Measurements from ENCODE around the gene PLBD2. TPM values are rescaled to one million over a fixed set of nuclear protein-coding genes. Genes with fewer than 3 reads are reported as not detected.

PLBD2 gene
- total RNA-seq, 1 experiment from 2014 or later: 30.7 TPM

DNA sequence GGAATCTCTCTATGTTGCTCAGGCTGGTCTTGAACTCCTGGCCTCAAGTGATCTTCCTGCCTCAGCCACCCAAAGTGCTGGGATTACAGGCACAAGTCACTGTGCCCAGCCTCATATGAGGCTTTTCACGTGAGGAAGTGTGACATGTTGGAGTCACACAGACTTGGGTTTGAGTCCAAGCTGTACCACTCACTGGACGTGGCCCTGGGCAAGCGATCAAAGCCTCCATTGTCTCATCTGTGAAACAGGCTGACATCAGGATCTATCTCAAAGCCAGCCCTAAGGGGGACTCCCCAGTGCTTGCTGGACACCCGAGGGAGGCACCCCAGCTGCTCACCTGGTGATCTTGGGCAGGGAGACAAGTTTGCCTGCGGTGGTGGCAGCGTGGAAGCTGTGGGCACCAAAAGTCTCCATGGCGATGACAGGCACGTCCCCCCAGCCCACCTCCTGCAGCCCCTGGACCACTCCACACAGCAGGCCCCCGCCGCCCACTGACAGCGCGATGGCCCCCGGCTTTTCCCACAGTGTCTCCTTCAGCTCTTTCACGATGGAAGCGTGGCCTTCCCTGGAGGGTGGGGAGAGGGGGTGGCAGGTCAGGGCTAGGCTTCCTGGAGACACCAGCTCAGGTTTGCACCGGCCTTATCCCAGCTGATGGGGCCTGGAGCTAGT lies 38.6 kb downstream of the PLBD2 start:
- Histone ChIP-seq H3K4me1 (replicated peaks; ENCODE audit: insufficient read depth) (no peaks in the 10 kb centered on the region), H3K9me3 (ENCODE audit: insufficient read depth, low read depth) (no peaks in the 10 kb centered on the region), H3F3A (ENCODE audit: insufficient read depth, low read depth) (no peaks in the 10 kb centered on the region), H2AFZ (no peak overlapping the region), H3K36me3 (ENCODE audit: low read depth) (no peaks in the 10 kb centered on the region), H3K4me2 (no peak overlapping the region), H3K4me3 (no peak overlapping the region), H3K27ac (no peak overlapping the region), H3K27me3 (ENCODE audit: insufficient read depth, low read depth) (no peaks in the 10 kb centered on the region), H3K9me2 (ENCODE audit: insufficient read depth) (no peaks in the 10 kb centered on the region), H4K20me1 (ENCODE audit: insufficient read depth) (no peaks in the 10 kb centered on the region), H3K79me2 (ENCODE audit: low read depth) (no peaks in the 10 kb centered on the region)
- TF ChIP-seq, protein P1, sequence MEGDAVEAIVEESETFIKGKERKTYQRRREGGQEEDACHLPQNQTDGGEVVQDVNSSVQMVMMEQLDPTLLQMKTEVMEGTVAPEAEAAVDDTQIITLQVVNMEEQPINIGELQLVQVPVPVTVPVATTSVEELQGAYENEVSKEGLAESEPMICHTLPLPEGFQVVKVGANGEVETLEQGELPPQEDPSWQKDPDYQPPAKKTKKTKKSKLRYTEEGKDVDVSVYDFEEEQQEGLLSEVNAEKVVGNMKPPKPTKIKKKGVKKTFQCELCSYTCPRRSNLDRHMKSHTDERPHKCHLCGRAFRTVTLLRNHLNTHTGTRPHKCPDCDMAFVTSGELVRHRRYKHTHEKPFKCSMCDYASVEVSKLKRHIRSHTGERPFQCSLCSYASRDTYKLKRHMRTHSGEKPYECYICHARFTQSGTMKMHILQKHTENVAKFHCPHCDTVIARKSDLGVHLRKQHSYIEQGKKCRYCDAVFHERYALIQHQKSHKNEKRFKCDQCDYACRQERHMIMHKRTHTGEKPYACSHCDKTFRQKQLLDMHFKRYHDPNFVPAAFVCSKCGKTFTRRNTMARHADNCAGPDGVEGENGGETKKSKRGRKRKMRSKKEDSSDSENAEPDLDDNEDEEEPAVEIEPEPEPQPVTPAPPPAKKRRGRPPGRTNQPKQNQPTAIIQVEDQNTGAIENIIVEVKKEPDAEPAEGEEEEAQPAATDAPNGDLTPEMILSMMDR (conservative IDR thresholded peaks at IDR 0.05): no peak
- TF ChIP-seq EZH2 (IDR thresholded peaks at IDR 0.05; ENCODE audit: low read depth): no peak
- ChIA-PET POLR2A (ENCODE audit: unreplicated experiment) (no interaction called here), CTCF (no interaction called here)
- intact Hi-C loops (cut with micrococcal nuclease; ENCODE audit: unreplicated experiment): no loop called here
- no peak for DNase-seq
- BruUV-seq (replicated peaks): no TSS peak

DNA sequence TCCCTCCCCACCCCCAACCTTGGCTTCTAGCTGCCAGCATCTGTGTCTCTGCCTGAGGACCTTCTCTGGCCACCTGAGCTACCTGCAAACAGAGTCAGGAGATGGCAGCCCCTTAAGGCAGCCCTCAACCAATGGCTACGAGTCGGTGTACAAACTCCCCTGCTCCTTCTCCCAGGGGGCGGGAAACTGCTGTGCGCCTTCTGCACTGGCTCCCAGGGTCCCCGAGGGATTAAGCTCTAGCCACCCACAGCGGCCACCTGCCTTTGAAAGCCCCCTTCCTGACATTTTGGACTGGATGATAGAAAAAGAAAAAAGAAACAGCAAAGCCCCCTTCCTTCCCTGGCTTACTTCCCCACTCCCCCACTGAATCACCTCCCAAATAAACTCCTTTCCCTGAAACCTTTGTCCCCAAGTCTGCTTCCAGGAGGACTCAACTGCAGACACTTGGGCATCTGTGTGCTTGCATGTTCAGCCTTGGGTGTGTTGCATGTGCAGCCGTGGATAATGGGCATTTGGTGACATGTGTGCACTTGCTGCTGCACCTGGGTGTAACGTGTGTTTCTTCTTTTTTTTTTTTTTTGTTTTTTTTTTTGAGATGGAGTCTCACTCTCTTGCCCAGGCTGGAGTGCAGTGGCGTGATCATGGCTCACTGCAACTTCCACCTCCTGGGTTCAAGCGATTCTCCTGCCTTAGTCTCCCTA lies 39.3 kb downstream of the PLBD2 start:
- Histone ChIP-seq H4K20me1 (ENCODE audit: insufficient read depth) (no peaks in the 10 kb centered on the region), H3K4me2 (no peak overlapping the region), H3K4me1 (replicated peaks; ENCODE audit: insufficient read depth) (no peaks in the 10 kb centered on the region), H3K9me2 (ENCODE audit: insufficient read depth) (no peaks in the 10 kb centered on the region), H3K27ac (no peak overlapping the region), H3K36me3 (ENCODE audit: low read depth) (no peaks in the 10 kb centered on the region), H3K9me3 (ENCODE audit: insufficient read depth, low read depth) (no peaks in the 10 kb centered on the region), H3K79me2 (ENCODE audit: low read depth) (no peaks in the 10 kb centered on the region), H2AFZ (no peak overlapping the region), H3F3A (ENCODE audit: insufficient read depth, low read depth) (no peaks in the 10 kb centered on the region), H3K4me3 (no peak overlapping the region), H3K27me3 (ENCODE audit: insufficient read depth, low read depth) (no peaks in the 10 kb centered on the region)
- DNase-seq: no peak
- TF ChIP-seq, protein P1 (conservative IDR thresholded peaks at IDR 0.05): no peak
- TF ChIP-seq EZH2 (IDR thresholded peaks at IDR 0.05; ENCODE audit: low read depth): no peak
- BruUV-seq (replicated peaks): no TSS peak
- intact Hi-C loops (cut with micrococcal nuclease; ENCODE audit: unreplicated experiment): no loop called here
- ChIA-PET POLR2A (ENCODE audit: unreplicated experiment) (no interaction called here), CTCF (no interaction called here)

DNA sequence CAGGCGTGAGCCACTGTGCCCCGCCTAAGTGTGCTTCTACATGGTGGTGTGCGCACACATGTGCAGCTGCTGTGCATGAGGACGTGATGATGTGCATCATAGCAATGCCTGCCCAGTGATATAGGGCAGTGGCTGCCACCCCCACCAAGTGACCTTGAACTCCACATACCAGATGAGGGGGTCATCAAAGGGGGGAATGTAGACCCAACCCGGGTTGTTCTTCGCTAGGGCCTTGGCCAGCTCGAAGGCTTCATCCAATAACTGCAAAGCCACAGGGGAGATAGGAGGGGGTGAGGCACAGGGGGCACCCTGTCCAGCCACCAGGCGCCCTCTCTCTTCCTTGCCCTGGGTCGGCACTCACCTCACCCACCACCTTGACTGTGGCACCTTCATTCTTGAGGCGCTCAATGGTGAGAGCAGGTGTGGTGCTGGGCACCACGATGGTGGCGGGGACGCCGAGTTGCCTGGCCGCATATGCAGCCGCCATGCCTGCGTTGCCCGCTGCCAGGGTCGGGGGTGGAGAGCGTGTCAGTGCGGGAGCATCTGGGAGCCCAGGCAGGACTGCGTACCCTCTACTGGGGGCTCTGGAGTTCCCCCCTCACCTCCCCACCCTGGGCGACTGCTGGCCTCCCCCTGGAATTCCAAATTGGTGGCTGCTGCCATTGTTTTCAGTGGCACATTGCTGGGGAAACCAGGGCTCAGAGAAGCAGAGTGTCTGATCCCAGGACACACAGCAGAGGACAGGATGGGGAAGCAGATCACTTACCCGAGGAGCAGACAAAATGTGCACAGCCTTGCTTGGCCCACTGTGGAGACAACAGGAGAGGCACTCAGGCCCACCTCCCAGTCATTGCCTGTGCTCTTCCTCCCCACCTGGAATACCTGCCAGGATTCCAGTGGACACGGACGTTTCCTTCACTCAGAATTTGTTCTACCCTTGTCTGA lies 40.2 kb downstream of the PLBD2 start:
- intact Hi-C loops (cut with micrococcal nuclease; ENCODE audit: unreplicated experiment): no loop called here
- BruUV-seq (replicated peaks): no TSS peak
- Histone ChIP-seq H3K27me3 (ENCODE audit: insufficient read depth, low read depth) (no peaks in the 10 kb centered on the region), H2AFZ (no peak overlapping the region), H3K36me3 (ENCODE audit: low read depth) (no peaks in the 10 kb centered on the region), H3F3A (ENCODE audit: insufficient read depth, low read depth) (no peaks in the 10 kb centered on the region), H4K20me1 (ENCODE audit: insufficient read depth) (no peaks in the 10 kb centered on the region), H3K9me2 (ENCODE audit: insufficient read depth) (no peaks in the 10 kb centered on the region), H3K27ac (no peak overlapping the region), H3K4me1 (replicated peaks; ENCODE audit: insufficient read depth) (no peaks in the 10 kb centered on the region), H3K9me3 (ENCODE audit: insufficient read depth, low read depth) (no peaks in the 10 kb centered on the region), H3K79me2 (ENCODE audit: low read depth) (no peaks in the 10 kb centered on the region), H3K4me3 (no peak overlapping the region), H3K4me2 (no peak overlapping the region)
- ChIA-PET CTCF (no interaction called here), POLR2A (ENCODE audit: unreplicated experiment) (no interaction called here)
- no peak for DNase-seq
- TF ChIP-seq, protein P1 (conservative IDR thresholded peaks at IDR 0.05): no peak

All from PC-9 (cell line).